Neural cell (in vitro differentiated cells): ENCODE measurements around the gene LILRB3.
"Not testable (repeated sequence)": the region's sequence is repeated elsewhere in the genome, so short reads cannot be mapped to it uniquely, and the experiment has no call there.

Source experiments
- CTCF ChIP-seq: fragments of 450-650 bp; IDR thresholded peaks from 2 replicates; pipeline ENCODE4 v1.5.1; 2014; ENCODE audit warnings: antibody characterized with exemption, mild to moderate bottlenecking, moderate library complexity; ENCODE audit not compliant: poor library complexity, severe bottlenecking
- EZH2 ChIP-seq: fragments of 200-600, 300-800 bp; shearing (Covaris generic), sonication (generic); IDR thresholded peaks from 2 replicates; pipeline ENCODE4 v1.6.1; 2014; ENCODE audit warnings: antibody characterized with exemption, low read length, borderline replicate concordance, mild to moderate bottlenecking; ENCODE audit not compliant: insufficient read depth, poor library complexity, severe bottlenecking
- POLR2AphosphoS5 ChIP-seq: IDR thresholded peaks from 2 replicates; pipeline ENCODE4 v1.6.1; 2012

- not testable (repeated sequence) for TF ChIP-seq CTCF, POLR2AphosphoS5, EZH2
Measured at GRCh38 chr19:54221947-54222346, 860 bp downstream of the LILRB3 start.
